GM23248 (cell line): Measurements from ENCODE around the gene PLEKHG3.

Experiments used
- EZH2 ChIP-seq: fragments of 200-600 bp; sonication (generic); IDR thresholded peaks from 2 replicates; pipeline ENCODE4 v1.6.1; 2018; ENCODE audit warnings: antibody characterized with exemption, mild to moderate bottlenecking; ENCODE audit not compliant: insufficient read depth, poor library complexity, severe bottlenecking
- EZH2phosphoT487 ChIP-seq: fragments of 200-600 bp; sonication (generic); IDR thresholded peaks from 2 replicates; pipeline ENCODE4 v1.6.1; 2018; ENCODE audit warnings: antibody characterized with exemption, moderate library complexity, mild to moderate bottlenecking, low read depth; ENCODE audit not compliant: insufficient read depth

- TF ChIP-seq EZH2 (no peak), EZH2phosphoT487 (no peak)
These were observed 30.9 kb upstream of the PLEKHG3 start for GRCh38 chr14:64673316-64673715.
